Activated gamma-delta T cell (primary cell): Measurements from ENCODE around the gene GMFB.
"Not testable (repeated sequence)": the region's sequence is repeated elsewhere in the genome, so short reads cannot be mapped to it uniquely, and the experiment has no call there.

ENCODE experiments used
- DNase-seq: peaks from one replicate; lab custom pipeline; 2025; lab: John Stamatoyannopoulos, UW

GMFB gene

GRCh38 chr14:54457609-54457996, 31.2 kb downstream of the GMFB start:
- DNase-seq = no peak

DNA sequence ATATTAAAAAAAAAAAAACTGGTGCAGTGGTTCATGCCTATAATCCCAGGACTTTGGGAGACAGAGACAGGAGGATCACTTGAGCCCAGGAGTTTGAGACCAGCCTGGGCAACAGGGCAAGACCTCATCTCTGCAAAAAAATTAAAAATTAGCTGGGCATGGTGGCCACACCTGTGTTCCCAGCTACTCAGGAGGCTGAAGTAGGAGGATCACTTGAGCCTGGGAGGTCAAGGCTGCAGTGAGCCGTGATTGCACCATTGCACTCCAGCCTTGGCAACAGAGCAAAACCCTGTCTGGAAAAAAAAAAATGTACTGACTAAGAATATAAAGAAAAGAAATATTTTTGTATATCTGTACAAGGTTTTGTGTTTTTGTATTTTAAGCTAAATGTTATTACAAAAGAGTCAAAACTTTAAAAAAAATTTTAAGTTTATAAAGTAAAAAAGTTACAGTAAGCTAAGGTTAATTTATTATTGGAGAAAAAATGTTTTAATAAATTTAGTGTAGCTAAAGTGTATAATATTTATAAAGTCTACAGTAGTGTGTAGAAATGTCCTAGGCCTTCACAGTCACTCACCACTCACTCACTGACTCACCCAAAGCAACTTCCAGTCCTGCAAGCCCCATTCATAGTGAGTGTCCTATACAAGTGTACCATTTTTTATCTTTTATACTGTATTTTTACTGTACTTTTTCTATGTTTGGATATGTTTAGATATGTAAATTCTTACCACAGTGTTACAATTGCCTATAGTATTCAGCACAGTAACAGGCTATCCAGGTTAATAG, 31.8 kb downstream of the GMFB start:
- DNase-seq = not testable (repeated sequence)

DNA sequence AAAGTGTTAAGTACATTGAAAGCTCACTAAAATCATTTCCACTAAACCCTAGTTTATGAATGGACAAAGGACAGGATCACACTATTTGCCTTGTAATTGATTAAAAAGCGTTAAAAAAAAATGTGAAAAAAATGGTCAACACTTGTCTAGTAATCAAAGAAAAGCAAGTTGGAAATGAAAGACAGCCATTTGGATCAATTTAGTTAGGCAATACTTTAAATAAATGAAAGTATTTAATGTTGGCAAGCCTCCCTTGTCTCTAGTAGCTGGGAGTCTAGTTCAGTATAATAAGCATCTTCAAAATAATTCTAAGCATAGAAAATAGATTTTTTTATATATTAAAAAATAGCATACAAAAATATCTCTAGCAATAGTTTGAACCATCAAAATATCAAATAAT, 33.4 kb downstream of the GMFB start:
- DNase-seq = no peak

GRCh38 chr14:54453990-54454389, 34.8 kb downstream of the GMFB start:
- DNase-seq = not testable (repeated sequence)

GRCh38 chr14:54453252-54453651, 35.5 kb downstream of the GMFB start:
- DNase-seq = no peak

GRCh38 chr14:54451961-54452360, 36.8 kb downstream of the GMFB start:
- DNase-seq = no peak

GRCh38 chr14:54451121-54451601, 37.6 kb downstream of the GMFB start:
- DNase-seq = no peak

GRCh38 chr14:54450535-54450934, 38.2 kb downstream of the GMFB start:
- no peak for DNase-seq

DNA sequence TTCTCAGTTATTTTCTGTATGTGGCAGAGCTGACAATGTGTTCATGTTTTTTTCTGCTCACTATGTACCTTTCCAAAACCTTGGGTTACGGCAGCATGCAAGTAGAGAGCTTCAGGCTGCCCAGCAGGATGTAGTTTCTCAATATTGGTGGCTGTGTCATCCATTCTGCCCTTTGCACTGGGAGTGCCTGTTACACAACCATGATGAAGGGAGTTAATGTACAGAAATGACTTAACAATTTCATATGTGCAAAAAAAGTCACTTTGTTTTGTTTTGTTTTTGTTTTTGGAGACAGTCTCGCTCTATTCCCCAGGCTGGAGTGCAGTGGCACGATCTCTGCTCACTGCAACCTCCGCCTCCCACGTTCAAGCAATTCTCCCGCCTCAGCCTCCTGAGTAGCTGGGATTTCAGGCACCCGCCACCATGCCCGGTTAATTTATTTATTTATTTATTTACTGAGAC, 41.5 kb downstream of the GMFB start:
- DNase-seq = no peak

- no peak for DNase-seq
Observed at GRCh38 chr14:54446161-54446693, 42.6 kb downstream of the GMFB start.

GRCh38 chr14:54444681-54445080, 44.1 kb downstream of the GMFB start:
- DNase-seq = no peak

DNA sequence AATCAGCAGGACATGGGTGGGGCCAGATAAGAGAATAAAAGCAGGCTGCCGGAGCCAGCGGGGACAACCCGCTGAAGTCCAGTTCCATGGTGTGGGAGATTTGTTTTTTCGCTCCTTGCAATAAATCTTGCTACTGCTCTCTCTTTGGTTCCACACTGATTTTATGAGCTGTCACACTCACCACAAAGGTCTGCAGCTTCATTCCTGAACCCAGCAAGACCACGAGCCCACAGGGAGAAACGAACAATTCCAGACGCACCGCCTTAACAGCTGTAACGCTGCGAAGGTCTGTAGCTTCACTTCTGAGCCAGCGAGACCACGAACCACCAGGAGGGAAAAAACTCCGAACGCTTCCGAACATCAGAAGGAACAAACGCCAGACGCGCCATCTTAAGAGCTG, 44.8 kb downstream of the GMFB start:
- DNase-seq = no peak

DNA sequence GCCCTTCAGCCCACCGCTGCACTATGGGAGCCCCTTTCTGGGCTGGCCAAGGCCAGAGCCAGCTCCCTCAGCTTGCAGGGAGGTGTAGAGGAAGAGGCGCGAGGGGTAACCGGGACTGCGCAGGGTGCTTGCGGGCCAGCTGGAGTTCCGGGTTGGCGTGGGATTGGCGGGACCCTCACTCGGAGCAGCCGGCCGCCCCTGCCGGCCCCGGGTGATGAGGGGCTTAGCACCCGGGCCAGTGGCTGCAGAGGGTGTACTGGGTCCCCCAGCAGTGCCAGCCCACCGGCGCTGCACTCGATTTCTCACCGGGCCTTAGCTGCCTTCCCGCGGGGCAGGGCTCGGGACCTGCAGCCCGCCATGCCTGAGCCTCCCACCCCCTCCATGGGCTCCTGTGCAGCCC, 45.8 kb downstream of the GMFB start:
- not testable (repeated sequence) for DNase-seq

GRCh38 chr14:54440873-54441868, 47.6 kb downstream of the GMFB start, which contains the start of gene CNIH1:
CNIH1 (minus strand) TSS chr14:54441374; CDS start chr14:54441327, 47 bp downstream.
- peak; percentile 89 for DNase-seq

GRCh38 chr14:54440476-54440872, 48.3 kb downstream of the GMFB start:
- no peak for DNase-seq

DNA sequence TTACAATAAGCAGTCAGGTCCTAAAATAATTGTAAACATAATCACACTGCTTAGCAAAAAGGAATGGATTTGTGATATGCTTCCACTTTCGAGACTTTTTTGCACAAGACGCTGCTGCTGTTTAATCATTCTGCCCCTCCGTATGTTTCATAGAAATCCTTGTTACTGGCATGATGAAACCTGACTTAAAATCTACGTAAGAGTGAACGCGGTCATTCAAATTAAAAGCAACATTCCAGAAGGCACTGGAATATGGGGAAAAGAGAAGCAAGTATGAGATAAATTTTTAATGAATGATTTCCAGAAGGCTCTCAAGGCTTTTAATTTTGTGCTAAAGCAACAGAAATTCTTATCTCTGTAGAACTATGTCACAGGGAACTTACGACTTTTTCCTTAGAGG, 48.7 kb downstream of the GMFB start:
- no peak for DNase-seq

- DNase-seq = no peak
Observed at GRCh38 chr14:54438703-54439102, 50.1 kb downstream of the GMFB start.

- DNase-seq = not testable (repeated sequence)
Observed at GRCh38 chr14:54437954-54438353, 50.8 kb downstream of the GMFB start.

DNA sequence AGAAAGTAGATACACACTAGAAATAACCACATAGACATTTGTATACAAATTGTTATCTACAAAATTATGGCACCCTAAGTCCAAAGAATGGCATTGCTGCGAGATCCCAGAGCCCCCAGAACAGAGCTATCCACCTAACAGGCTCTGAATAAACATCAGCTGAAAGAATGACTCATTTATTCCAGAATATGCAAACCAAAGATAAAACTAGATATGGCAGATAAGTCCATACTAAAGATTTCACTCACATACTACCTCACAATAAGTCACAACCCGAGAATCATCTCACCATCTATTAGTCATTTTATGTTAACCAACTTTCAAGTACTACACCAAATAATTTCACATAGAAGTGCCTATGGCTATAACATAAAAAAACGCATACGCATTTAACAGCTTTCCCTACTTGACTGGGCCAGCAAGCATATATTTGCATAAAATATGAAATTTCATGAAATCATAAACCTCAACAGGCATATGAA, 53.2 kb downstream of the GMFB start:
- no peak for DNase-seq

GRCh38 chr14:54428527-54428926, 60.3 kb downstream of the GMFB start:
- no peak for DNase-seq

DNA sequence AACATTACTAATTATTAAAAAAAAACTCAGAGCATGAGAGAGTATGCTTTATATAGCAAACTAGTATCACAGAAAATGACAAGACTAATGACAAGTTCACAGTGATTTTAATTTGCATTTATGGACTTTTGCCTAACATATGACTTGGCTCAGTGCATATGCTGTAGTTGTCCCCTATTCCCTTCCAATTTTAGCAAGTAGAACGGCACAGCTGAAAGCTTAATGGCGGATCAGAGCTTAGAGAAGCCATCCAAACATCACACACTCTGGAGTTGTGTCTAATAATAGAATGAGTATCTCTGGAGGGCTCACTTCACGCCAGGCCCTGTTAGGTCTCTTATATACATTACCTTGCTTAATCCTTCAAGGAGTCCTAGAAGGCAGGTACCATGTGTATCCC, 60.9 kb downstream of the GMFB start:
- no peak for DNase-seq
